EL (cell line): Measurements from ENCODE around the gene ACVRL1.
A peak's percentile ranks its signal among the peaks of the same experiment; 100 is the strongest.

ENCODE experiments used
- DNase-seq: peaks from one replicate; pipeline ENCODE4 v3.0.0-alpha.2; 2016

The ACVRL1 gene

GRCh38 chr12:51917746-51918453, 10.6 kb downstream of the ACVRL1 start:
- DNase-seq = no peak

DNA sequence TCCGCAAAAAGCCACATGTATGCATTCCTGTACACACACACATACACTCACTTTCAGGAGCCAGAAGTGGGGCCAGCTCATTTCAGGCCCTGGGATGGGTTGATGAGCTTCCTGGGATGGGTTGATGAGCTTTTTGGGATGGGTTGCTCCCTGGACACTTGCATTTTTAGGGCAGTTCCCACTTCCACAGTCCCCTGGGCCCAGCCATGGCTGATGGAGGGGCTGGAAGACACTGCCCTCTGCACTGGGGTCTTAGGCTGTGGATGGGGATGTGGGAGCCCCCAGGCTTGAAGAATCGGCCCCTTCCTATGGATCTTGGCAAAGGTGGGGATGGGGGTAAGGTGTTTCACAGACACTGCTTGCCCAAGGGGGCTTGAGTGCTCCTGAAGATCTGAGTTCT, 12.7 kb downstream of the ACVRL1 start:
- no peak for DNase-seq

GRCh38 chr12:51921017-51921725, 13.9 kb downstream of the ACVRL1 start:
- no peak for DNase-seq

DNA sequence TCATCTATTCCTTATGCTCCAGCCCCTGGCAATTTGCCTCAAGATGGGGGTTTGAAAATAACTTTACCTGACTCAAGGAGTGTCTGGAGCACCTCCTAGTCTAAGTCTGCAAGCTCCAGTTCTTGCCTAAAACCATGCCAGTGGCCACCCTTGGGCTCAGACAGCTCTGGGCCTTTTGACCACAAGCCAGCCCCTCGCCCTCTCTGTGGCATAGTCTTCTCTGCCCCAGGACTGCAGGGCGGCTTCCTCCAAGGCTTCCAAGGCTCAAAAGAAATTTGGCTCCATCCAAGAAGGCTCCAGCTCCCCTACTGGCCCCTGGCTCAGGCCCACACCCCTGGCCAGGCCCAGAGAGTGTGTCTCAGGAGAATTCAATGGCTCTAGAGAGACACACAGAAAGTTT, 14.8 kb downstream of the ACVRL1 start:
- DNase-seq = no peak

DNA sequence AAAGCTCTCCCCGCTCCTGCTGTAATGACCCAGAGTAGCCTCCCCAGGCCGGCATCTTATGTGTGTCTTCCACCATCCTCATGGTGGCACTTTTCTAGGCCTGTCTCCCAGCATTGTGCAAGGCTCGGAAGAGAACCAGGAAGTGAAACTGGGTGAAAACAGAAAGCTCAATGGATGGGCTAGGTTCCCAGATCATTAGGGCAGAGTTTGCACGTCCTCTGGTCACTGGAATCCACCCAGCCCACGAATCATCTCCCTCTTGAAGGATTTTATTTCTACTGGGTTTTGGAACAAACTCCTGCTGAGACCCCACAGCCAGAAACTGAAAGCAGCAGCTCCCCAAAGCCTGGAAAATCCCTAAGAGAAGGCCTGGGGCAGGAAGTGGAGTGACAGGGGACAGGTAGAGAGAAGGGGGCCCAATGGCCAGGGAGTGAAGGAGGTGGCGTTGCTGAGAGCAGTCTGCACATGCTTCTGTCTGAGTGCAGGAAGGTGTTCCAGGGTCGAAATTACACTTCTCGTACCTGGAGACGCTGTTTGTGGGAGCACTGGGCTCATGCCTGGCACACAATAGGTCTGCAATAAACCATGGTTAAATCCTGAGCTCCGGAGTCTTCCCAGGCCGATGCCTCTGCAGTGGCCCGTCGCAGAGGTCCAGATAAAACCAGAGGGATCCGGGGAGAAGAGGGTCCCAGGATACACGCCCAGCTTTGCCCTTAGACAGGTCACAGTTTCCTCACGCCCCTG, 15.6 kb downstream of the ACVRL1 start:
- peak; percentile 73 for DNase-seq

DNA sequence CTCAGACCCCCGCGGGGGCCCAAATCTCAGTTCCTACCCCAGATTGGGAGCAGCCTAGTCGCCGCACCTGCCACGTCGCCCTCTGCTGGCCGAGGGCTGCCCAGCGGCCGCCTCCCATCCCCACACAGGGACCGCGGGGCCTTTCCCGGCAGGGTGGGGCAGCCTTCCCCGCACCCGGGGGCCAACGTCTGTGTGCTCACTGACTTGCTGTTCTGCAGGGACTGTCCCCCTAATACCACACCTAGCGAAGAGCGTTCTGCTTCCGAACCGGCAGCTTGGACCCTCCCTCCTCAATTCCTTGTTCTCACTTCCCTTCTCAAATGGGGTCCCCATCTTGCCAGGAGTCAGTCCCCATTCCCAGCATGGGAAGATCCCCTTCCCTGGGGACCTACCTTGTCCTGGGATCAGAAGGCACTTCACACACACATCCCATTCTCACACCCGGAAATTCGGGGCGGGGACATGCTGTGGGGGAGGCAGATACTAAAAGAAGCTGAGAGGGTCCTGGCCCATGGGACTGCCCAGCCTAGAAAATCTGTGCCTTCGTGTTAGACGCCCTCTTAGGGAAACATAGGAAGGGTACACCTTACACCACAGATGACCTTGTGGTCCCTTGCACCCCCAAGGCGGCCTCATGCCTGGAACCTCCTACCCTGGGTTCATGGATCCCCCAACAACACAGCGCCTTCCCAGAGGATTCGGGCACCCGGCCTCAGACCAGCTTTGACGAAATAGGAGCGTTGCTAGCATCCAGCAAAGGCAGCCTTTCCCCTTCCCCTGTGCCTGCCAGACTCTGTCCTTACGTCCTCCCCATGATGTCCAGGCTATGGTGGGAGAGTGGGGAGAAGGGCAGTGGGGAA, 16.4 kb downstream of the ACVRL1 start:
- DNase-seq = peak; percentile 43

- no peak for DNase-seq
Measured at GRCh38 chr12:51924551-51925319, 17.4 kb downstream of the ACVRL1 start.

GRCh38 chr12:51925346-51926063, 18.2 kb downstream of the ACVRL1 start:
- no peak for DNase-seq

DNA sequence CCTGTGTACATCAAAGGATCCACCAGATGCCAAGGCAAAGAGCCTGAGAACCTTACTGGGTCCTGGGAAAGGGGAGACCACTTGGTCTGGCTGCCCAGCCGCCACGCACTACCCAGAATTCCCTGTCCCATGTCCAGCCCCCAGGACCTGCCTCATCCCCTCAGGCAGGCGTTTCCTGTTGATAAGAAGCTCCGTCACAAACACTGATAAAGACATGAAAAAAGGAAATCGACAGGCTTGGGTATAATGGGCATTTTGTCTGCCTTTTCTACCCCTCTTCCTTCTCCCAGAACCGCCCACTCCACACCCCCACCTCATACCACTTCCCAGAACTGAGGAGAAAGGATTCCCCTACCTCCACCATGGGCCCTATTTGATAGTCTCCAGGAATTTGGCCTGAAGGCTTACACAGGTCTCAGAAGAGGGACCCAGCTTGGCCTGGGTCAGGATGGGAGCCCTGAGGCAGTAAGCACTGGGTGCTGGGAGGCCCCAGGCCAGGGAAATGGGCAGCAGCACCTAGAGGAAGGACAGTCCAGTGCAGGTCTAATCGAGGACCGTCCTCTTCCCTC, 18.8 kb downstream of the ACVRL1 start:
- DNase-seq = no peak

DNA sequence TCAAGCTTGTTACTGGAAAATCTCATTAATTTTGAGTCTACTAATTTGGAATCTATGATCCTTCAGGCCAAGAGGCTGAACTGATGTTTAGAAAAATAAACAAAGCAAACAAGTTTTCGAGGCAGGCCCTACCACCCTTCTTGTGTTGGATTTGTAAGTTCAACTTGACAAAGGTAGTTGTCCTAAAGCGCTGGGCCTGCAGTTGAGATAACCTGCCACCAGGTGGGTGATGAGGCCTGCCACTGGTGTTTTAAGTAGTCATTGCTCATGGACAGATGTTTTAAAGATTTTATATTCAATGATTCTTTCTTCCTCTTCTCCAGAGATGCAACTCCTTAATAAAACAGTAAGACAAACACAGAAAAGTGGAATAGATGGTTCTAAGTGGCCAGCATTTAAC, 19.4 kb downstream of the ACVRL1 start:
- DNase-seq = no peak

DNA sequence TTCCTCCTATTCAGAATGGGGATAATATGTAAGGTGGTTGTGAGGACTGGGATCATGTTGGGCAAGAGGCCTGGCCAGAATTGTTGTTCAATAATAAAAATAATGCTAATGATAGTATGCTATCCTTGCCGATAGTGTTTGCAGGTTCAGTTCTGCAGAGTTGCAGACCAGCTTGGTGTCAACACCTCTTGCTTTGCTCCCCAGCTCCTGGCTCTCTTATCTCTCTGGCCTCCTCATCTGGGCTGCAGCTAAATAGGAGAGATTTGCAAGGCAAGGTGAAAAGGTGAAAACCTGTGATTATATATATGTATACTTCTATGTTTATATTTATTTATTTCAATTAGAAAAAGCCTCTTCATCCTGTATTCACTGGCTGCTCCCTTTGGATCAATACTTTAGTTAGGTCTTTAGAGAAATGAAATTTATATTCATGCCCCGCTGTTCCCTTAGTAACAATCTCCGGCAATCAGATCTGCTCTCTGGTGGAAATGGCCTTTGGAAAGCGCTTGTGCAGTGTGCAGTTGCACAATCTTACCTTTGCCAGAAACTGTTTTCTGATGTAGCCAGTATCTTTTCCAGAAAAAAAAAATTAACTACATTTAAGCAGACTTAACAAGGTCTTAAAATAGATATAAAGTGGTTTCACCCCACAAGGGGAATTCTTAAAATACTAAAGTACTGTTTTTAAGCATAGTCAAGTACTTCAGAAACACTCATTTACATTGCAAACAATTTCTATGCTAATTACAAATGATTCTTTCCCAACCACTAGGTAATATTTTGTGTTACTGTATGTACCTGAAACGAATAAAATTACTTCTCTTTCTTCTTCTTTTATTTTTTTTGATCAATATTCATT, 25.1 kb downstream of the ACVRL1 start:
- DNase-seq = no peak

- DNase-seq = no peak
Measured at GRCh38 chr12:51934080-51934479, 26.8 kb downstream of the ACVRL1 start.

GRCh38 chr12:51937926-51938325, 30.6 kb downstream of the ACVRL1 start:
- no peak for DNase-seq

GRCh38 chr12:51938726-51939125, 31.4 kb downstream of the ACVRL1 start:
- DNase-seq = no peak

DNA sequence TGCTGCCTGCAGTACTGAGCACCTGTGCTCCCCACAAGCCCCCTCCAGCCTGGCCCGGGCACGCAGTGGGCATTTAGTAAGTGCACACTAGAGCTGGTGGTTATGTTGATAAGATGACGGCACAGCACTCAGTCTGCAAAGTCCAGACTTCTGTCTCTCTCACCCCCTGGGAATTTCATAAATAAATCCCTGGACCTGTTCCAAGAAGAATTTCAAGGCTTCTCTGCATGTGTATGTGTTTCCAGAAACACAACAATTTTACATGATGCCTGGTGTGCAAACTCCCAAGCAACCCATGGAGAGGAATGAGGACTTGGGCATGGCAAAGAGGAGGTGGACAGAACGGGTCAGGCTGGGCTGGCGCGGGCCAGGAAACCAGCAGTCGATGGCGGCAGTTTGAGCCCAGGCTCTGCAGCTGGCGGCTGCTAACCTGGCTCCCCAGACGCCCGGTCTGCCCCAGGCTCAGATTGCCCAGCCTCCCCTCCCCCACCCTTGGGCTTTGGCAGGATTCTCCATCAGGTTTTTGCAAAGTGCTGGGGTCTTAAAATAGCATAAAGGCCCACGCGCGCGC, 33.8 kb downstream of the ACVRL1 start:
- peak; percentile 19 for DNase-seq

GRCh38 chr12:51941604-51942003, 34.3 kb downstream of the ACVRL1 start:
- DNase-seq = no peak

DNA sequence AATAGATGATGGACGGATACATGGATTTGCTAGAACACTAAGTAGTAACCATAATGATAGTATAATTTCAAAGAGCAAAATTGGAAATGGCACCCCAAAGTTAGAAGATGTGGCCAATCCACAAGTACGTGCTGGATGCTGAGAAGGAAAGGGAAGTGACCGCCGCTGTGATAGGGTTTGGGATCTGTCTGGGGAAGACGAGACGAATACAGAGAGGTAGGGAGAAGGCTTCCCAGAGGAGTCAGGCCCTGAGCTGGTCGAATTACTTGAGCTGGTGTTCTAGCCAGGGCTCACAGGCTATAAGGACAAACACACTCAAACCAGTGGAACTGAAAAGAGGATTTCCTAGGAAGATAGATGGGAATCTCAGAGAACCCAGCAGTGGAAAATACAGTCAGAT, 34.8 kb downstream of the ACVRL1 start:
- DNase-seq = no peak

GRCh38 chr12:51942501-51943000, 35.2 kb downstream of the ACVRL1 start:
- DNase-seq = no peak

- no peak for DNase-seq
Measured at GRCh38 chr12:51943346-51943745, 36.0 kb downstream of the ACVRL1 start.
